ENCODE measurements around the gene RPL13A. TPM values are rescaled to one million over a fixed set of nuclear protein-coding genes. Genes with fewer than 3 reads are reported as not detected.

Gene RPL13A
- total RNA-seq (2021; ENCODE audit: unreplicated experiment): 1,196 TPM
- 1,501 TPM for polyA plus RNA-seq (2012; ENCODE audit: insufficient read length)
- percentile 99 among the genes with signal in this experiment for Bru-seq, nascent RNA
- percentile 98 among the genes with signal in this experiment for BruChase-seq, experiment 1, labeled RNA remaining after a 2-hour chase
- percentile 99 among the genes with signal in this experiment for BruChase-seq, experiment 2, labeled RNA remaining after a 6-hour chase
- long read RNA-seq, transcript RPL13A-201 (8 exons, 1,181 nt): major isoform, 349 of 470 reads
- long read RNA-seq, partial matches to known transcripts: 66 of 470 reads
- long read RNA-seq, other reads (novel, unspliced or antisense): 52 of 470 reads

DNA sequence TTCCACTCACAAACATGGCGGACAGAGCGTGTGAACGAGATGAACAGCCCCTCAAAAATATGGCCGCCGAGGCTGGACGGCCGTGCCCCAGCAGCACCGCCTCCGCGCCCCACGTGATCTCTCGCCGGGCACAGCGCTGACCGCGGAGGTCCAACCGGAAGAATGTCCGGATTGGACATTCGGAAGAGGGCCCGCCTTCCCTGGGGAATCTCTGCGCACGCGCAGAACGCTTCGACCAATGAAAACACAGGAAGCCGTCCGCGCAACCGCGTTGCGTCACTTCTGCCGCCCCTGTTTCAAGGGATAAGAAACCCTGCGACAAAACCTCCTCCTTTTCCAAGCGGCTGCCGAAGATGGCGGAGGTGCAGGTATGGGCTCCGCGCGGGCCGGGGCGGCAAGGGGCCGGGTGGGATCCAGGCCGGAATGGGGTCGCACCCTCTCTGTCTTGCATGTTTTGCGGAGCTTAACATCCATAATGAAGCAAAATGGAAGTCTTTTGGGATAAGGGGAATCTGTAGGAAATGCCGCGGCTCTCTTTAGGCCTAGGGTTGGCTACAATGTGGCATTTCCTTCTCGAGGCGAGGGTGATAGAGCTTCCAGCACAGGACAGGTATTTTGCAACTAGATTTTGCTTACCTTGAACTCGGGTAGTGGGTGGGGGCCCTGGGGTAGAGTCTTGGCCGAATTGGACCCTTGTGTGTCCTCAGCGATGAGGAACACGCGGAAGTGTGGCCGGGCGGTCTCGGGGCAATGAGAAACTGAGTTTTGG is at the start of gene RPL13A:
Gene RPL13A (plus strand): TSS at position 332 of the 769 bp plus-strand sequence. CDS start 22 bp downstream, at position 354.
- peak within 1 kb of the TSS; percentile 97 for H3K27ac ChIP-seq (ENCODE audit: low read length)
- peaks cover 32% of the 10 kb centered on the region for H3K36me3 ChIP-seq (ENCODE audit: control insufficient read depth, insufficient read depth, low read length)
- H3K9me3 ChIP-seq (ENCODE audit: control insufficient read depth, insufficient read depth, low read depth, low read length): no peaks in the 10 kb centered on the region
- ATAC-seq: peak; percentile 96
- in situ Hi-C loops (cut with HindIII; ENCODE audit: low pct_unique_long_range_greater_than_20kb, low sequenced_read_pairs) (no loop called here), intact Hi-C loops (cut with micrococcal nuclease; ENCODE audit: unreplicated experiment) (no loop called here)
- BruUV-seq (replicated peaks): TSS peak; percentile 92
- peak; percentile 99 for TF ChIP-seq POLR2AphosphoS5 (IDR thresholded peaks at IDR 0.05; ENCODE audit: low read depth, low read length)
- peak; percentile 79; the same call in 1 of the 2 replicates for TF ChIP-seq SIN3A (IDR thresholded peaks at IDR 0.05; ENCODE audit: borderline replicate concordance, insufficient read depth, low read depth, low read length)
- TF ChIP-seq, protein P1, sequence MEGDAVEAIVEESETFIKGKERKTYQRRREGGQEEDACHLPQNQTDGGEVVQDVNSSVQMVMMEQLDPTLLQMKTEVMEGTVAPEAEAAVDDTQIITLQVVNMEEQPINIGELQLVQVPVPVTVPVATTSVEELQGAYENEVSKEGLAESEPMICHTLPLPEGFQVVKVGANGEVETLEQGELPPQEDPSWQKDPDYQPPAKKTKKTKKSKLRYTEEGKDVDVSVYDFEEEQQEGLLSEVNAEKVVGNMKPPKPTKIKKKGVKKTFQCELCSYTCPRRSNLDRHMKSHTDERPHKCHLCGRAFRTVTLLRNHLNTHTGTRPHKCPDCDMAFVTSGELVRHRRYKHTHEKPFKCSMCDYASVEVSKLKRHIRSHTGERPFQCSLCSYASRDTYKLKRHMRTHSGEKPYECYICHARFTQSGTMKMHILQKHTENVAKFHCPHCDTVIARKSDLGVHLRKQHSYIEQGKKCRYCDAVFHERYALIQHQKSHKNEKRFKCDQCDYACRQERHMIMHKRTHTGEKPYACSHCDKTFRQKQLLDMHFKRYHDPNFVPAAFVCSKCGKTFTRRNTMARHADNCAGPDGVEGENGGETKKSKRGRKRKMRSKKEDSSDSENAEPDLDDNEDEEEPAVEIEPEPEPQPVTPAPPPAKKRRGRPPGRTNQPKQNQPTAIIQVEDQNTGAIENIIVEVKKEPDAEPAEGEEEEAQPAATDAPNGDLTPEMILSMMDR (IDR thresholded peaks at IDR 0.05): no peak
- TF ChIP-seq, protein P2, sequence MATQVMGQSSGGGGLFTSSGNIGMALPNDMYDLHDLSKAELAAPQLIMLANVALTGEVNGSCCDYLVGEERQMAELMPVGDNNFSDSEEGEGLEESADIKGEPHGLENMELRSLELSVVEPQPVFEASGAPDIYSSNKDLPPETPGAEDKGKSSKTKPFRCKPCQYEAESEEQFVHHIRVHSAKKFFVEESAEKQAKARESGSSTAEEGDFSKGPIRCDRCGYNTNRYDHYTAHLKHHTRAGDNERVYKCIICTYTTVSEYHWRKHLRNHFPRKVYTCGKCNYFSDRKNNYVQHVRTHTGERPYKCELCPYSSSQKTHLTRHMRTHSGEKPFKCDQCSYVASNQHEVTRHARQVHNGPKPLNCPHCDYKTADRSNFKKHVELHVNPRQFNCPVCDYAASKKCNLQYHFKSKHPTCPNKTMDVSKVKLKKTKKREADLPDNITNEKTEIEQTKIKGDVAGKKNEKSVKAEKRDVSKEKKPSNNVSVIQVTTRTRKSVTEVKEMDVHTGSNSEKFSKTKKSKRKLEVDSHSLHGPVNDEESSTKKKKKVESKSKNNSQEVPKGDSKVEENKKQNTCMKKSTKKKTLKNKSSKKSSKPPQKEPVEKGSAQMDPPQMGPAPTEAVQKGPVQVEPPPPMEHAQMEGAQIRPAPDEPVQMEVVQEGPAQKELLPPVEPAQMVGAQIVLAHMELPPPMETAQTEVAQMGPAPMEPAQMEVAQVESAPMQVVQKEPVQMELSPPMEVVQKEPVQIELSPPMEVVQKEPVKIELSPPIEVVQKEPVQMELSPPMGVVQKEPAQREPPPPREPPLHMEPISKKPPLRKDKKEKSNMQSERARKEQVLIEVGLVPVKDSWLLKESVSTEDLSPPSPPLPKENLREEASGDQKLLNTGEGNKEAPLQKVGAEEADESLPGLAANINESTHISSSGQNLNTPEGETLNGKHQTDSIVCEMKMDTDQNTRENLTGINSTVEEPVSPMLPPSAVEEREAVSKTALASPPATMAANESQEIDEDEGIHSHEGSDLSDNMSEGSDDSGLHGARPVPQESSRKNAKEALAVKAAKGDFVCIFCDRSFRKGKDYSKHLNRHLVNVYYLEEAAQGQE (IDR thresholded peaks at IDR 0.05; ENCODE audit: insufficient read depth in 1 of 2, low read depth in 2 of 2, low read length in 1 of 2): no peak
- peak; percentile 84 for TF ChIP-seq TCF7L2 (IDR thresholded peaks at IDR 0.05; ENCODE audit: low read depth, low read length)
- no peaks in the 10 kb centered on the region for H3K27me3 ChIP-seq (ENCODE audit: control insufficient read depth, insufficient read depth, low read length)
- POLR2A ChIA-PET: no interaction called here
- H3K4me3 ChIP-seq (ENCODE audit: low read depth in 2 of 2, low read length in 2 of 2): peak within 1 kb of the TSS; percentile 83 to 90
- DNase-seq (ENCODE audit: low read depth, low spot score): peak; percentile 93
- peaks cover 13% of the 10 kb centered on the region for H3K4me1 ChIP-seq (ENCODE audit: control insufficient read depth, insufficient read depth, low read length)
- CTCF ChIA-PET: no interaction called here

DNA sequence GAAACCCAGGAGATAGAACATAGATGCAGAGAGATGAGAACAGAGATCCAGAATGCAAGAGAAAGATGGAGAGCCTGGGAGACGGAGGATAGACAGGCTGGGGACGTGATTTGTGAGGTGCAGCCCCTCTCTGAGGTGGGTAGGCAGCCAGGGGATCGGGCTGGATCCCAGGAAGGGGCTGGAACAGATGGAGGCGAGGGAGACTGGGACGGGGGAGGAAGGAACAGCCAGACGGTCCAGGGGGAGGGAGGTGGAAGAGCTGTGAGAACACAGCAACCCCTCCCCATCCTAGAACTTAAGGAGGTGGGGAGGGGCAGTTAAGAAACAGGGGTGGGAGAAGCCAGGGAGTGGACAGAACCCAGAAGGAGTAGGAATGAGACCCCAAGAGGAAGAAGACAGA is 49.1 kb upstream of the RPL13A start:
- in situ Hi-C loops (cut with HindIII; ENCODE audit: low pct_unique_long_range_greater_than_20kb, low sequenced_read_pairs) (no loop called here), intact Hi-C loops (cut with micrococcal nuclease; ENCODE audit: unreplicated experiment) (no loop called here)
- no TSS peak for BruUV-seq (replicated peaks)
- CTCF ChIA-PET: no interaction called here
- no peak for ATAC-seq
- no peaks in the 10 kb centered on the region for H3K36me3 ChIP-seq (ENCODE audit: control insufficient read depth, insufficient read depth, low read length)
- no peaks in the 10 kb centered on the region; the same call in 1 of the 2 replicates for H3K4me1 ChIP-seq (ENCODE audit: control insufficient read depth, insufficient read depth, low read length)
- DNase-seq (ENCODE audit: low read depth, low spot score): no peak
- H3K27me3 ChIP-seq (ENCODE audit: control insufficient read depth, insufficient read depth, low read length): peaks cover 9% of the 10 kb centered on the region; the same call in 1 of the 2 replicates
- TF ChIP-seq SIN3A (IDR thresholded peaks at IDR 0.05; ENCODE audit: borderline replicate concordance, insufficient read depth, low read depth, low read length) (no peak), TCF7L2 (IDR thresholded peaks at IDR 0.05; ENCODE audit: low read depth, low read length) (no peak), POLR2AphosphoS5 (IDR thresholded peaks at IDR 0.05; ENCODE audit: low read depth, low read length) (no peak)
- TF ChIP-seq, protein P2 (IDR thresholded peaks at IDR 0.05; ENCODE audit: insufficient read depth in 1 of 2, low read depth in 2 of 2, low read length in 1 of 2): no peak
- TF ChIP-seq, protein P1 (IDR thresholded peaks at IDR 0.05): no peak
- POLR2A ChIA-PET: no interaction called here
- no peak overlapping the region for H3K4me3 ChIP-seq (ENCODE audit: low read depth in 2 of 2, low read length in 2 of 2)
- no peak overlapping the region for H3K27ac ChIP-seq (ENCODE audit: low read length)
- H3K9me3 ChIP-seq (ENCODE audit: control insufficient read depth, insufficient read depth, low read depth, low read length): no peaks in the 10 kb centered on the region
